Stimulated activated CD8-positive, alpha-beta memory T cell treated with anti-CD3 and anti-CD28 coated beads, Interleukin-15, amount 100 ng/mL, for 4 hours (primary cell): ENCODE results near the gene RBM18.

Experiments used
- DNase-seq, 2 donors: peaks; one replicate each; pipeline ENCODE4 v3.0.0-alpha.2; 2020; ENCODE audit warnings: low read depth in 2 of 2

Gene RBM18

DNA sequence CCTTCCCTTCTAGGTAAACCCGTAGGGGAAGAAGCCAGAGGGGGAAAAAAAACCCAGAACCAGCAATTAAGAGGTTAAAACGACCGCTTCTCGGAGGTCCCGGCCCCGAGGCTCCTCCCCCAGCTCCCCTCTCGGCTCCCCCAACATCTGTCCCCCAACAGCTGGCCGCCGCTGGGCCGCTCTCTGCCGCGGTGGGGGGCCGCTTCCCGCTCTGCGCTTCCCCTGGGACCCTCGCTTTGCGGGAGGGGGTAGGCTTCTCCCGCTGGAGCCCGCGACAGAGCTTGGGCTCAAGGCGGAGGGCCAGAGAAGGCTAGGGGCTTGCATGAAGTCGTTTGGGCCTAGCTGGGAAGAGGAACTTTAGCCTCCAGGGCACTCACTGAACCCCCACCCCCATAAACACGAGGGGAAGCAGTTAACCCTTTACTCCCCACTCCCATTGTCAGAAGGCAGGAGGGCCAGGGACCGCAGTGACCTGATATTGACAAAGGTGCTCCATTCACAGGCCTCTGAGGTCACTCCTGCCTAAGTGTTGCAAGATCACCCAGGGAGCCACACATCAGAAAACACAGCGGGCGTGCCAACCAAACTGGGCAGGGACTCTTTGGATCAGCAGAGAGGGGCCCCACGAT lies 43.3 kb downstream of the RBM18 start:
- no peak for DNase-seq

DNA sequence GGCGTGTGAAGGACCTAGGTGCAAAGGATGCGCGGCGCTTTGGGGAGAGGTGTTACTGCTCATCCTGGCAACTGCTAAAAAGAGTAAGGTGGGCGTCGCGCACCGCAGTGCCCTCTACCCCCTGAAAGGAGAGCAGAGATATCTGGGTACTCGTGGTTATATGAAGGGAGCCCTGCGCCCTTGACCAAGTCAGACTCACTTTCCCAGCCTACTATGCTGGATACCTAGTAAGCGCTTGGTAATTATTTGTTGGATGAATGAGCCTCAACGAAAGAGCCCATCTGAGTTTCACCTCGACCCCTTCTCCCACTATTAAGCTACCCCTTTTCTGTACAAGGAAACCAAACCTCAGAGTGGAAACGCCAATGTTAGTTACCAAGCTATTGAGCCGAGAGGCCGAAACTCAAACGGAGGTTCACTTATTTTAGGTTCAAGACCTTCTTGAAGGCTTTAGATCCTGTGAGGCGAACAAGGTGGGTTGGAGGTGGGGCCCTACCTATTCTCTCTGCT lies 43.9 kb downstream of the RBM18 start:
- DNase-seq: no peak

DNA sequence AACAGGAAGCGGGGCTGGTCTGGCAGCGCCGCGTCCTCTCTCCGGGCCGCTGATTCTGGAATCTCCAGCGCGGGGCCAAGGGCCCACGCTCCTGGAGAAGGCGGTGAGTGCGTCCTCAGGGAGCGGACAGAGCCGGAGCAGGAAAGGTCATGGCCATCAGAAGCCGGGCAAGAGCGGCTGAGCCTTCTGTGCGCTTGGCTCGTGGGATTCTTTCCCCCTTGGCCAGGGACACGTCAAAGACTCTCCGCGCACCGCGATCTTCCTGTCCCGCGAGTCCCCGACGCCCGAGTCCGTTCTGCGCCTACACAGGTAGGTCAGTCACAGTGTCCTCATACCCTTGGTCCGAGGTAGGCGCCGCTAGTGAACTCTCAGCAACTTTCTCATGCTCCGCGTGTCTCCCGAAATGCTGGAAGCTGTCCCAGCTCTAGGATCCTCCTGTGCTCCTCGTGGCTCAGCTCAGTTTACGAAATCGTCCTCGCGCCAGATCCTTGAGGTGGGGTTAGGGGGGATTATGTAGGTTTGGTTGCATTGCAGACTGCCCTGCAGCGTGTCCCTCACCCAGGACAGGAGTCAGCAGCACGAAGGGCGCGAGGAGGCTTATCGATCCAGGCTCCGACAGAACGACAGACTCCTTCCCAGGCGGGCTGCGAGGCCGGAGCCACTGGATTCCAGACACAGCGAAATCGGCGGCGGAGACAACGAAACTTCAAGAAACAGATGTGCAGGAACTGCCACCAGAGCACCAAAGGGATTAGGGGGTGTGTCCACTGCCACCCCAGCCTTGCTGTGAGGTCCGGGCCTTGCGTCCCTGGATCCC lies 44.6 kb downstream of the RBM18 start:
- no peak for DNase-seq

DNA sequence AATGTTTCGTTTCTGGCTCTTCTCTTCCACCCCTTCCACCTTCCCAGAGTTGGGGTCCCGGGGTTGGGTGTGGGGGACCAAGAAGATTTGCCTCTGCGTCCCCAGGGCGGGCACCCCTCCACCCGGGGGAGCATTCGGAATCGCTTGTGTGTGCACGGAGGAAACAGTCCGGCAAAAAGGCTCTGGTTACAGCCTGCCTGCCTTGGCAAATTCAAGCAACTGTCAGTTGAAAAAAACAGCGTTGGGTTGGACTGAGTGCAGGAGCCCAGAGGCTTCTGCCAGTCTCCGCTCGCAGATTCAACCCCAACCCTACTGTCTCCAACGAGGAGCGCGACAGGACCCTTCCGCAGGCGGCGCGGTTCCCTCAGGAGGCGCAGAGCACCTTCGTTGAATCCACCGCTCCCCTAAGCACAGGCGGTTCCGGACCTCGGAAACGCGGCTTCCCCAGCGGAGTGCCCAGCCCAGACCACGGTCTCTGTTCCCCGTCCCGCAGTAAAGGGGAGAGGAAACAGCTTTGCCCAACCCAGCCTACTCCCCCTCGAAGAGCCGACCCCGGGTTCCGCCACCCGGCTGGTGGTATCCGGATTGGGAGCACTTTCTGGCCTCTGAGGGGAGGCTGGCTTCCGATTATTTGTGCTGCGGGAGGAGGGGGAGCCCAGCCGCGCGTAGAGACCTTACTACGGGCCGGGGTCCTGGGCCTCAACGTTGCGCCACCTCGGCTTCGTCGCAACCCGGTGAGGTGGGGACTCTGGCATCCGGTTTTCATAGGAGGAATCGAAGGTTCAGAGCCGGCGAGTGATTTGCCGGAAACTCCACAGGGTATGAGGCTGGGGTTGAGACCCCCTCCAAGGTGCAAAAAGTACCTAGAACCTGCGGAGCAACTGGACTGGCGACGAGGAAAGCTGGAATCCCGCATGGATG lies 45.4 kb downstream of the RBM18 start:
- no peak for DNase-seq

DNA sequence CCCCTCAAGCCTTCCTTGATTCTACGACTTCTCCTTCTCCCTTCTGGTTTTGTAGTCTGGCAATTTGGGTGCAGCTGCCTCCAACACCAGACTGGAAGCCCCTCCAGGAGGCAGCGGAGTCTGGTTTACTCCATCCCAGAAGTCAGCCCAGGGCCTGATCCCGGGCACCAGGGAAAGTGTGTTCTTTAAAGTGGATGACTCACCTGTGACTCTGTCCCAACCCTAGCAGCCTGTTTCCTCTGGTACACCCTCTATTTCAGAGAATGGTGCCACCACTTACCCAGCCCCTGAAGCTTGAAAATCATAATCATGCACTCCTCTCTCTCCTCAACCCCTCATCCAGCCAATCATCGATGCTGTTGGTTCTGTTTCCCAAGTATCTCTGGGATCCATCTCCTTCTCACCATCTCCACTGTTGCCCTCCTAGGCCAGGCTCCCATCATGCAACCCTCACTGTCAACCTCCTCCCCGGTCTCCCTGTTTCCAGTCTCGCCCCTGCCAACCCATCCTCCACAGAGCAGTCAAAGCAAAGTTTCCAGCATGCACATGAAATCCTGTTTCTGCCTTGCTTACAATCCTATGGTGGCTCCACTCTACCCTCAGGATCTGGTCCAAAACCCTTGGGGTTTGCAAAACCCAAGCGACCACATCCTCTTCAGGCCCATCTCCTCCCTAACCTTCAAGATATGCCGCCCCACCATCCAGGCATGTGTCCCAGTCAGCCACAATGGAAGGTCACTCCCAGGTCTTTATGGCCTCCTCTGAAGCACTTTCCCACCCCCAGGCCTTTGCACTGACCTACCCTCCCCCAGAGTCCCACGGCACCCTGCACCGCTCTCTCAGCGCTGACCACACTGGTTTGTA lies 46.3 kb downstream of the RBM18 start:
- DNase-seq: no peak

DNA sequence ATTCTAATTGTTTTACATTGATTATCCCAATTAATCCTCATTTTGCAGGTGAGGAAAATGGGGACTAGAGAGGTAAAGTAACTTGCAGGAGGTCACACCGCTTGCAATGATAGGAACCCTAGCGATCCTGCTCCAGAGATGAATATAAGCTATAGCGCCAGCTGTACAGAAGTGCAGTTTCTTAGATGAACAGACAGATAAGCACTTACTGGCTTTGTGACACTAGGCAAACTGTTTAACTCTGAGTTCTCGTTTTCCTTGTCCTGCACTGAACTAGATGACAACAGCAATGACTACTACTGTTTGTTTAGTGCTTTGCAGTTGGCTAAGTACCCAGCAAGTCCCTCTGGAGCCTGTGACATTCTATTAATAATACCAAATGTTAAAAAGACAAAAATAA lies 47.0 kb downstream of the RBM18 start:
- DNase-seq: no peak

DNA sequence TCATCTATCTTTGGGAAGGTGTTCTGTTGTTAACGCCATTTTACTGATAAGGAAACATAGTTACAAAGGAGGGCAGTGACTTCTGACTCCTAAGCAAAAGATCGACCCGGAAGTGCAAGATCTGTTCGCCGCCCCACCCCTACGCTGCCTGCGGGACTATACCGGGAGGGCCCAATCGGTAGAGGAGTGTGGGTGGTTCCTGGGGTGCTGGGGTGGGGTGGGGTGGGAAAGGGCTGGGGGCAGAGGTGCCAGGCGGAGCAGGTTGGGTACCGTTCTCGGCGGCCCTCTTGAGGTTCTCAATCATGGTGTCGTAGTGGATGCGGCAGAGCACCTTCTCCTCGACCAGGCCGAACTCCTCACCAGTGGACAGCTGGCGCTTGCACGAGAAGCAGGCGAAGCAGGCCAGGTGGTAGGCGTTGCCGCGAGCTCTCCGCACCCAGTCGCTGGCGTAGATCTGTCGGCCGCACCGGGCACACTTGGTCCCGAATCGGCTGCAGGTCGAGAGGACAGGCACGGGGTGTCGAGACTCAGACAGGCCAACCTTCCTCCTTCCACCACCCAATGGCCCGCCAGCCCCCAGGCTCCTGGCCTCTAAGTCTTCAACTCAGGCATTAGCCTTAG lies 47.7 kb downstream of the RBM18 start:
- DNase-seq: no peak

DNA sequence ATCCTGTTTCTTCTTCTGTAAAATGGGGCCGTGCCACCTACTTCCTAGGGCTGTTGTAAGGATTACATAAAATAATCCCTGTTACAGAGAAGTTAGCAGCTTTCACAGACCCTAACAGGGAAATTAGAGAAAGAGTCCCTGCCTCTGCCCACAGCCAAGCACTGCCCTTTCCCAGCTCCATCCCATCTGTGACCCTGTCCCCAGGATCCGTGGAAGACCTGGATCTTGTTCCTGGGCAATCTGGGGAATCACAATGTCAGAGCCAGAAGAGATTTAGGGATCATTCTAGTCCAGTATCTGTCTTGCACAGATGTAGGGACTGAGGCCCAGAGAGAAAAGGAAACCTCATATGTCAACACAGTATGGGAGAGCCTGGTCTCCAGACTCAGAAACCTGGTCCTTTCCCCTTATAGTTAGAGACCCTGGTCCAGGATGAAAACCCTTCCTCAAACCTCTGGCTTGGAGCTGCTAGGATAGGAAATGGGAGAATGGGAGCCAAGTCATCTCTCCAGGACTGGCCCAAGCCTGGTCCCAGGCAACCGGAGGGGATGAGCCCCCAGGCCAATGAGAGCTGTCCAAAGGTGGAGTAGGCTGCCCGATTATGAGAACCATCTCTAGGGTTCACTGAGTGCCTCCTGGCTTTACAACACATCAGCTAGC lies 48.4 kb downstream of the RBM18 start:
- DNase-seq: no peak

DNA sequence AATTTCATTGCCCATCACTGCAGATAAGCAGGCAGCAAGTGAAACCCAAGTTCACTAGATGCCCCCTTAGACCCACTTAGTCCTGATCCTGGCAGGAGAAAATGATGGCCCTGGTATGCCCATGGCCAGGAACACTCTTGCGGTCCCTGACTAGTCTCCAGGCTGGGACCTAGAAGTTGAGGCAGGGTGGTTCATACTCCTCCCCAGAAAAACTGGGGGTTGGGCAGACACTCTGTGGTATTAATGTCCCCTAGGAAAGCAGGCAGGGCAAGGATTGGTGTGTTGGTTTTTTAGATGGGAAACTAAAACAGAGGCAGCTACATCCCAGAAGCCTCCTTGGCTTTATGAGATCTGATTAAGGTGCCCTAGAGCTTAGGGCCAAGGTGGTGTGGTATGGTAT lies 49.0 kb downstream of the RBM18 start:
- DNase-seq: no peak

DNA sequence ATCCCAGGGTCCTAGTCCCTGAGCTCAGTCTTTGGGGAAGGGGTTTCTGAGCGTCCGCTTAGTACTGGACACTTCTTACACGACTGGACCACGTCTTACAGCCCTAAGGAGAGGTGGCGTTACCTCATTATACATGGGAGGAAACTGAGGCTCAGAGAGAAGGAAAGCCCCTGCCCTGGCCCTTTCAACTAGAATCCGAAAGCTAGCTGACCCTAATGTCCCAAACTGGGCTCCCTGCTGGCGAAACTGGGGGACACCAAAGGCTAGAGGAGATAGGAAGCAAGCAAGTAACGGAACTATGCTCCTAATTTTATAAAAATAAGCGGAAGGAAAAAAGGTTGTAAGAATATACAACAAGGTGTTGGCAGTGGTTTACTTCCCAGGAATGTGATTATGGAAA lies 50.1 kb downstream of the RBM18 start:
- DNase-seq: no peak

DNA sequence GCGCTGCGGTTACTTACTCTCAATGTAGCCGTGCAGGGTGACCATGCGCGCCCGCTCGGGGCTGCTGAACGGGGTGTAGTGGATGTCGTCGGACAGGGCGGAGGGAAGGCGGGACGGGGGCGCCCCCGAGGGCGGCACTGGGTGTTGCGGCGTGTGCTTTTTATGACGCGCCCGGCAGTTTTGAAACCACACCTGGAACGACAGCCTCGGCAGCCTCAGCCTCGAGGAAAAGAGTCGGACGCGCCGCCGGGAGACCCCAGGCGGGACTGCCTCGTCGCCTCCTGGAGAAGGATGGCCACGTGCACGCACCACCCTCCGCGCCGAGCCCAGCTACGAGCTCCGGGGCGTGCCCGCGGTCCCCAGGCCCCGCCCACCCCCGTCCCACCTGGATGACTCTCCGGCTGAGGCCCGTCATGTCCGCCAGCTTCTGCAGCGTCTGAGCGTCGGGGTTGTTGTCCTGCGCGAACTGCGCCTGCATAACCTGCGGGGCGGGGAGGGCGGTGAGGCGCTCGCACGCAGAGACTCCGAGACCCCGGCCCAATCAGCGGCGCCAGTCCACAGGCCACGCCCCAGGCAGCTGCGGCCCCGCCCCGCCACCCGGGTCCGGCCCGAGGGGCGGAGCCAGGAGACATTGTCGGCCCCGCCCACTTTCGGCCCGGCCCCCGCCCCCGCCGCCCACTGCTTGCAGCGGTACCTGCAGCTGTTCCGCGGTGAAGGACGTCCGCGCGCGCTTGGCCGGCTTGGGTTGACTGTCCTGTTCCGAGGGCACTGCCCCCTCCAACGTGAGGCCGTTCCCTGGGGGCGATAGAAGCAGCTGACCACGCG lies 50.8 kb downstream of the RBM18 start:
- DNase-seq: peak; percentile 3 to 19

DNA sequence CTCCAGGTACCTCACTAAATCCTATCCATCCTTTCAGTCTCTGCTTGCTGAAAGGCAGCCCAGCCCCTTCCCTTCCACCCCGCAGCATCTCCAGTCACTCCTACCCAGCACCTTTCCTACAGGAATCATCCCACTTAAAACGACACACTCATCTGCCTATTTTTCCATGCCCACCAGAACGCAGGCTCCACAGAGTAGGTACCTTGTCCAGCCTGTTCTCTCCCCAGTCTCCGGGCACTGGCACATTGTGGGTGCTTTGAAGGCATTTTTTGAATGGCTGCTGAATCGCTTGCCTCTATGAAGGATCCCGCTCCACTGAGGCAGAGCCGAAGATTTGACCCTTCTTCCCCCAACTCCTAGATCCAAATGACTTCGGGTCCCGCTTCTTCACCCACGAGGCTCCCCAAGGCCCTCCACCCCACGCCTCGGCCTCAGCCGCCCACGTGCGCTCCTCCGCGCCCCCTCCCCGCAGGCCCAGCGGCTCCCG lies 51.5 kb downstream of the RBM18 start:
- DNase-seq: no peak

DNA sequence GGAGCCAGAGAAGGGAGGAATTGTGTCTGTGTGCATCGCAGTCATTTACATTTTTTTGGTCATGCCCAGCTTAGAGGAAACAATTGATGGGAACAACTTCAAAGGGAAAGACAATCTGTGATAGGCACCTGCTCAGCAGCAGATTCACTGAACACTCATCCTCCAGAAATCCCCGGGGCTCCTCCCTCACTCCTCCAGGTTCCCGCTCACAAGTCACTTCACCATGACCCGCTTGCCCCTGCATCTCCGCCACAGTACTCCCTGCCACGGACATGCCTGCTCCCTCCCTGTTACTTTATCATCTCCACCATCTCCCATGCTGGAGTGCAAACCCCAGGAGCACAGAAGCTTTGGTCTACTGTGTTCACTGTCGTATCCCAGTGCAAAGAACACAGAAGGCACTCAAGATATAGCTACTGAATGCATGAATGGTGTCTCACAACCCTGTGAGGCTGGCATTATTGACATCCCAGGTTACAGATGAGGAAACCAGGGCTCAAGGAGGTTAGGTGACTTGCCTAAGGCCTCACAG lies 52.1 kb downstream of the RBM18 start:
- no peak for DNase-seq

DNA sequence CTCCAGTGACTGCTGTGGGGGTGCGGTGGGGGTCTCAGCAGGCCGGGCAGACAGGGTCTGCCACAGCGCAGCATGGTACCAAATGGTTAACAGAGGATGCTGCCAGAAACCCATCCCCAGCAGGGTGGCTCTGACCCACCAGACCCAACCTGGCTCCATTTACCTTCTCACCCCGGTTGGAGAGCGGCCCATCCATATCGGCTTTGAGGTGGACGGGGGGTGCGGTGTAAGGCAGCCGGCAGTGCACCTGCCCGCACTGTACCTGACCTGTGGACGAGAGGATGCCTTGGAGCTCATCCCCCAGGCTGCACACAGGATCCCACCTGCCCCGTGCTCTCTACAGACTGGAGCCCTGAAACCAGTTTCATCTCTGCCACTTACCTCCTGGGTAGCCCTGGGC lies 55.2 kb downstream of the RBM18 start:
- no peak for DNase-seq

DNA sequence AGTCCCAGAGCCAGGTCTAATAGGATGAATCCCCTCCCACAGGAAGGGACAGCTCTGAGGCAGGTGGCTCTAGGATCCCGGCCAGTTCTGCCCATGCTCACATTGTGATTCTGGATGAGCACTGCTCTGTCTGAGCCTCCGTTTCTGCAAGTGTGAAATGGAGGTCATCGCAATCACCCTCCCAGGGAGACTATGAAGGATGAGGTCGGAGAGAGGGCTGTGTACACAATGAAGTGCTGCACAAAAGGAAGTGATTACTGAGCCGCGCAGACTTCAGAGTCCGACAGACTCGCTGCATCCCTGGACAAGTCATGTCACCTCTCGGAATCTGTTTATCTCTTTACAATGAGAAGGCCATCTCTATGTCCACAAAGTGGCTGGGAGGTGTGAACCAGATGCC lies 57.5 kb downstream of the RBM18 start:
- DNase-seq: no peak

DNA sequence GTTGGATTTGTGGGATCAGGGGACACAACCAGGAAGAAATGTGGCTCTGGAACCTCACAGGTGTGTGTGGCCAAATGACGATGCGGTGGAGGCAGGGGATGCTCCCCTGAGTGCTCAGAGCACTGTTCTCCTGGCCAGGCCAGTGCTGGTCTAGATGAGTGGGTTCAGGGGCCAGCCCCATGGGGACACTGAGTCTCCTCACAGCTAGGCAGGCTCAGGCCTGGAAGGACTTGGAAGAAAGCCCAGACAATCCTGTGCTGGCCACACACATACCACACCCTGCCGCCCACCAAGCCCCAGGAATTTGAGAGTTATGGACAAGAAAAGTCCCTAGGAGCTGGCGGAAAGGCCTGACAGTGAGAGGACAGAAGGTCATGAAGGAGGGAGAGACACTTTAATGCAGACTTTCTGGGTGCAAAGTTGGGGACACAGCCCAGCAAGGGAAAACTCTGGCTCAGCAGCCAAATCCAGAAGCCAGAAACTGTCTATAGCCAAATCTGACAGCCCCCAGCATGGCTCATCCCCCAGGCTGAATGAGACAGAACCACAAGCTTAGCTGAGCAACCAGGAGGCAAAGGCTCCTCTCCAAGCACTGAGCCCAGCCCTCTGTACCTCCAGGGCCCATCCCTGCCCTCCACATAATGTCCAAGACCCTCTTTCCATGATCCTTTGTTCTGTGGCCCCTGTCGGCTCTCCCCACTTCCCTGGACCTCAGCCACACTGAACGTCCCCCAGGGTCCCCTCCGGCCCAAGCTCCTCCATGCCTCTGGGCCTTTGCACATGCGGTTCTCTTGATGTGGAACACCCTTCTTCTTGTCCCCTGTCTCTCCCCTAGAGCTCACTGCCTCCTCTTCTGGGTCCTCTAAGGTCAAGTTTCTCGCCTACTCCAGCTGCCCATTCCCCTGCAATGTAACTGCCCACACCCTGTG lies 58.3 kb downstream of the RBM18 start:
- no peak for DNase-seq

DNA sequence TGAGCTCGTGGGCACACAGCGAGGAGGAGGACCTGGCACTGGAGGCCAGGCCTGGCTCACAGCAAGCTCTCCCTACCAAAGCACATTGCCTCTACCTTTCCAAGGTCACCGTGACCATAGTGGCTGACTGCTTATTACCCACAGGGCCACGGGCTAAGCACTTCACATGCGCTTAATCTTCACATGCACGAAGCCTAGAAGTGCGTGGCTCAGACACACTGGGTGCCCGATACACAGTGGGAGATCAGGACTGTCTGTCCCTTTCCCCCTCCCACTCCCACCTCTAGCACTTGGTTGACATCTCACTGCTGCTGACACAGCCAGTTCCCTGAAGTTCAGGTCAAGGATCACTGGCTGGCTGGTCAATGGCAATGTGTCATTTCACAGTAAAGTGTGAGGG lies 59.5 kb downstream of the RBM18 start:
- no peak for DNase-seq

DNA sequence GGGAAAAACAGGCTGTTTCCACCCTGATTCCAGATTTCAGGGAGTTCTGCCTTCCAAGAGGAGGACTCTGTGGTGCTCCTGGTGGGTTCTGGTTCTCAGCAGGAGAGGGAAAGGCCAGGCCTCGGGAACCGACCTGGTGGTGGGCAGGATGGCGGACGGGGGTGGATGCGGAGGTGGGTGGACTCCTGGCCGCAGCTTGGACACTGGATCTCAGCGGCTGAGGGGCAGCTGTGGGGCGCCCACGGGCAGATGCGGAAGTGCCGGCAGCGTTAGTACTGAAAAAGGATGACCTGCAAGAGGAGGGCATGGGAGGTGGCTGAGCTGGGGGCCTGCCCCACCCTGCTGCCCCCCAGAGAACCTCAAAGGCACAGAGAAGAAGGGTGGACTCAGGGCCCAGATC lies 60.1 kb downstream of the RBM18 start:
- no peak for DNase-seq
